ENCODE results near the gene OXCT2.
"Not testable (repeated sequence)": the region's sequence is repeated elsewhere in the genome, so short reads cannot be mapped to it uniquely, and the experiment has no call there.

OXCT2 gene

GRCh38 chr1:39771022-39771532, at the start of gene OXCT2:
Gene OXCT2 (minus strand): TSS chr1:39771348. CDS start chr1:39771255, 93 bp downstream.
- DNase-seq (ENCODE audit: low read depth, low spot score): not testable (repeated sequence)

- no peak for DNase-seq (ENCODE audit: low read depth, low spot score)
Measured at GRCh38 chr1:39819091-39819812, 48.1 kb upstream of the OXCT2 start.

GRCh38 chr1:39818482-39818881, 47.3 kb upstream of the OXCT2 start:
- DNase-seq (ENCODE audit: low read depth, low spot score): no peak

DNA sequence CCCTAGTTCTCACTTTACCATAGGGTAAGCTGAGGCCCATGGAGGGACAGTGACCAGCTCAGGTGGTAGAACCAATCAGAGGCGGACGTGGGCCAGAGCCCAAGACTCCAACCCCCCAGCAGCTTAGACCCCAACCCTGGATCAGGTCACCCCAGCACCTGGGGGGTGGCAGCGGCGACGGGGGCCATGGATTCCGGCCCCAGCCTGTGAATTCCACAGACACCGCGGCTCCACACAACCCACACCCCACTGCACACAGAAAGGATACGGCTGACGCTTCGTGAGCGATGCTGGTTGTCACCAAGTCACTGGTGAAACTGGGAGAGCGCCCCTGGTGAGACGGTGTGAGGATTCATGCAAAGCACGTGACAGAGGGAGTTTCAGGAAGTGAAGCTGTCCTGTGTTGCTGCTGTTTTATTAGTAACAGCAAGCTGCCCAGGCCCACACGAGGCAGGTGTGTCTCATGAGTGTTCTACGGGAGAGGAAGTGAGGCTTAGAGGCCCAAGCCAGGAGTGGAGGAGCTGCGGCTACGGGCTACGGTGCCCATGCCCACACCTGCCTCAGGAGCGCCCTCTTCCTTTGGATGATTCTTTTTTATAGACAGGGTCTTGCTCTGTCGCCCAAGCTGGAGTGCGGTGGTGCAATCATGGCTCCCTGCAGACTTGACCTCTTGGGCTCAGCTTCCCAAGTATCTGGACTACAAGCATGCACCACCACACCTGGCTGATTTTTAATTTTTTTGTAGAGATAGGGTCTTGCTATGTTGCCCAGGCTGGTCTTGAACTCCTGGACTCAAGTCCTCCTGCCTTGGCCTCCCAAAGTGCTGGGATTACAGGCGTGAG, 46.2 kb upstream of the OXCT2 start:
- peak; percentile 7 for DNase-seq (ENCODE audit: low read depth, low spot score)

DNA sequence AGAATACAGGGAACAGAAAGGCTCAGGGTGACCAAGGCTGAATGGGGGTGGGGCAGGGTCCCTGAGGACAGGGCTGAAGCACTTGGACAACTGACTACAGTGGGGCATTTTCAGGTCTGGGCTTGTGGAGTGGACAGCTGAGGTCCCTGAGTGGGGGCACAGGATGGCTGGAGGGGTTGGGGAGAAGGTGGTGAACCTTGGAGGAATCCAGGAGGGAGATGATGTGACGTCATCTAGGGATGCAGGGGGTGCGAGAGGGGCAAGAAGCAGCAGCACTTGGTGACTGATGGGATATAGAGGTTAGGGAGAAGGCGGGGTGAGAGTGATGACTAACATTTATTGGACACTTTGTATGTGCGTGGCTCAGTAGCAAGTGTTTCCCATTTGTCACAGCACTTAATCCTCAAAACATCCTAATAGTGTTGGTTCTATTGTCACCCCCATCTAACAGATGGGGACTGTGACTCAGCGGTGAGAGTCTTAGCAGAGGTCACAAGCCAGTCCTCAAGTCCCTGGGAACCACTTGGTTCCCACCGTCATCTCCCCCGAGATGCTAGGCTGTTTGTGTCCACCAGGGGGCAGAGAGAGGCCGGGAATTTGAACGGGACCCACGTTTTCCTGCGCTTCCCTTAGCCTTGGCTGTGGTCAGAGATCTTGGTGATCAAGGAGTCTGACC, 45.4 kb upstream of the OXCT2 start:
- DNase-seq (ENCODE audit: low read depth, low spot score): peak; percentile 17

GRCh38 chr1:39812913-39813312, 41.8 kb upstream of the OXCT2 start:
- no peak for DNase-seq (ENCODE audit: low read depth, low spot score)

- DNase-seq (ENCODE audit: low read depth, low spot score): no peak
Measured at GRCh38 chr1:39808784-39809517, 37.8 kb upstream of the OXCT2 start.

DNA sequence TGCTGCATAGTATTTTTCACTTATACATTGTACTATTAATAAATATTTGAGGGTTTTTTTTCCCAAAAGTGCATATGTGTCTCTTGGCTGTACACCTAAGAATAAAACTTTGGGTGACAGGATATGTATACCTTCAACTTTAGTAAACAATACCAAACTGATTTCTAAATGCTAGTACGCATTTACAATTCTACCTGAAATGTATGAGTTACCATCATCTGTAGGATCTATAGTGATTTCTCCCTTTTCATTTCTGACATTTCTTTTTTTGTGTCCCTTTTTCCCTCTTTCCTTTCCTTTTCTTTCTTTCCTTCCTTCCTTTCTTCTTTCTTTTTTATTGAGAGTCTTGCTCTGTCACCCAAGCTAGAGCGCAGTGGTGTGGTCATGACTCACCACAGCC, 34.2 kb upstream of the OXCT2 start:
- DNase-seq (ENCODE audit: low read depth, low spot score): no peak

GRCh38 chr1:39802496-39803260, 31.5 kb upstream of the OXCT2 start:
- DNase-seq (ENCODE audit: low read depth, low spot score): no peak

GRCh38 chr1:39800471-39800835, 29.3 kb upstream of the OXCT2 start:
- DNase-seq (ENCODE audit: low read depth, low spot score): no peak

GRCh38 chr1:39799770-39800470, 28.8 kb upstream of the OXCT2 start:
- peak; percentile 32 for DNase-seq (ENCODE audit: low read depth, low spot score)

GRCh38 chr1:39798859-39799769, 28.0 kb upstream of the OXCT2 start:
- peak; percentile 75 for DNase-seq (ENCODE audit: low read depth, low spot score)

GRCh38 chr1:39795651-39796050, 24.5 kb upstream of the OXCT2 start:
- DNase-seq (ENCODE audit: low read depth, low spot score): no peak

DNA sequence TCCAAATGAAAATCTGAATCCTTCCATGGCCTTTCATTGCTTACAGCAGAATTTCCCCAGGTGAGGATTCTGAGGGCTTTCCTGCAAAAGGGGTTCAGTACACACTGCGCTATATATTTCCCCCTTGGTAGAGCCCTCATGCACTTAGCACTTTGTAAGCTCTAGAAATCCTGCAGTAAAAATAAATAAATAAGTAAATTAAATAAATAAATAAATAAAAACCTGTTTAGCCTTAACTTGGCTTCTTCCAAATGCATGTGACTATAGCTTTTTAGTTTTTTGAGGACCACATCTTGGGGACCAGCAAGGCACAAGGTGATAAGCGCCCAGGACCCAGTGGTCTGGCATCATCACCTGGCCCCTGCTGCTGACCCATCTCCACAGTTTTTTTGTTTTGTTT, 20.7 kb upstream of the OXCT2 start:
- DNase-seq (ENCODE audit: low read depth, low spot score): no peak

GRCh38 chr1:39789571-39790110, 18.5 kb upstream of the OXCT2 start:
- DNase-seq (ENCODE audit: low read depth, low spot score): no peak

DNA sequence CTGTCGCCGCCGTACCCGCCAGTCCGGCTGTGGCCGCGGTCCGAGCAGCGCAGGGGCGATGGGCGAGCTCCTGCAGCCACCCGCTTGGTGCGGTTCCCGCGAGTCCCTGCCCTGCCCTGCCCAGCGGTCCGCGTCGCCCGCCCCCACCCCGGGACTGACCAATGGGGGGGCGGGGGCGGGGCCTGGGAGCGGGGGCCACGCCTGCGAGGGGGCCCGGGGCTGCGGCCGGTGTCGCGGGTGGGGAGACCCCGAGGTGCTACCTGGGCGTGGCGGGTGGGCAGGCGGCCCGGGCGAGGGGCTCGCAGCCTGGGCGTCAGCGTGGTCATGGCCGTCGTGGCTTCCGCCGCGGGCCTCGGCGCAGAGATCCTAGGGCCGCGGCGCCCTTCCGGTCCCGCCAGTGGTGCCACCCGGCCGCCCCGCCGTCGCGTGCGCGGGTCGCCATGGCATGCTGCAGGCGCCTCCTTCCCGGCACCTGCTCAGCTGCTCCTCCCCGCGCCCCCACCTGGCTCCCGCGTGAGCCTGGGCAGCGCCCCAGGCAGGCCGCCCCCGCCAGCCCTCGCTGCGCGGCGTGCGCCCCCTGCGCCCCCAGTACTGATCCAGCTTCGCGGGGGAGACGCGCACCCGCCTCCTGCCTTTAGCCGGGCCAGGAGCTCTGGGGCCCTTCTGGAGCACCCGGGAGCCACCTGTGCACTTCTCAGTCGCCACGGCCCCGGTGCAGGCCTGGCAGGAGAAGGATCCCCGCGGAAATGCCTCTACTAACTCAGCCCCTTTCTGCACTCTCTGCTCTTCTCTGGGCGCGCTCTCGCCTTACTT, 17.8 kb upstream of the OXCT2 start, which contains the start of gene BMP8B:
TSS of gene BMP8B (minus strand) at position 108 of the 813 bp plus-strand sequence. CDS start 380 bp downstream, outside the sequence.
- DNase-seq (ENCODE audit: low read depth, low spot score): no peak

DNA sequence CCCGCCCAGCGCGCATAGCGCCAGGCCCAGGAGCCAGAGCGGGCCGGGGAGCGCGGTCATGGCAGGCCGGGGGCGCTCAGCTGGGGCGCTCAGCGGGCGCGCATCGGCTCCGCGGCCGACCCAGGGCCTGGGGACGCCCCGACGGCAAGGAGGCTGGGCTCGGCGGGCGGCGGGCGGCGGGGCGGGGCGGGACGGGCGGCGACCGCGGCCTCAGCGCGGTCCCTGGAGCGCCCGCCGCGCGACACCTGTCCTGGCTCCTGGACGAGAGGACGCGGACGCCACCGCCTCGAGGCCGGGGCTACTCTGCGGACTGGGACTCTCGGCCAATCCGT, 17.2 kb upstream of the OXCT2 start:
- no peak for DNase-seq (ENCODE audit: low read depth, low spot score)

DNA sequence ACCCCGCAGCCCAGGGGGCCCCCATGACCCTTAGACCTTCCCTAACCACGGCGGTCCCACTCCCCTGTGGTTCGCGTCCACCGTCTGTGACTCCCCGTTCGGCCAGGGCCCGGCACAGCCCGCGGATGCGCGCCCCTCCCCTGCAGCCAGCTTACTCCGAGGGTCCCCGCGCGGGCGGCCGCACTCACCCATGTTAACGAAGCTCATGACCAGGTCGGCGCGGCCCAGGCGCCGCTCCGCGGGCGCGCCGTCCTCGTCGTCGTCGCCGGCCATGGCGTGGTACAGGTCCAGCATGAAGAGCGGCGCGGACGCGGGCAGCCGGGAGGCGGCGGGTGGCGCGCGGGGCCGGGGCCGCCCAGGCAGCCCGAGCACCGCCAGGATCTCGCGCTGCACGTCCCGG, 16.8 kb upstream of the OXCT2 start:
- DNase-seq (ENCODE audit: low read depth, low spot score): not testable (repeated sequence)
